T-cell (primary cell): ENCODE measurements around the gene ARHGAP22. TPM values are rescaled to one million over a fixed set of nuclear protein-coding genes. Genes with fewer than 3 reads are reported as not detected.

Experiments used
- ATAC-seq, 4 experiments: fragments of 200-7000 bp in 3 of 4; fragments of 150-1000 bp in 1 of 4; cut with Tn5 transposase; replicated peaks in 1 of 4; 1 replicate in 3 of 4; 2 replicates in 1 of 4; pipeline ENCODE4 v1.10.0; 2021; ENCODE audit warnings: moderate library complexity in 3 of 4, mild to moderate bottlenecking in 2 of 4, moderate number of reproducible peaks in 1 of 4
- CTCF ChIA-PET, 2 donors: fragments of 300-600 bp; sonication (Branson Sonifier 250); formaldehyde crosslinking; loops; one replicate each; lab custom pipeline; 2022; ENCODE audit warnings: antibody characterized with exemption in 2 of 2; lab: Charles Lee
- POLR2A ChIA-PET, 2 donors: fragments of 300-600 bp; sonication (Branson Sonifier 250); formaldehyde crosslinking; loops; one replicate each; lab custom pipeline; 2022; ENCODE audit warnings: antibody characterized with exemption in 2 of 2; lab: Charles Lee
- DNase-seq, 35 experiments: peaks; one replicate each; pipeline versions ENCODE4 v3.0.0 to v3.0.0-alpha.2; 2013 to 2023
- H3K27ac ChIP-seq: one replicate; pipeline ENCODE4 v1.5.1; 2013; ENCODE audit warnings: low read length
- H3K27me3 ChIP-seq, 2 experiments: replicated peaks in 1 of 2; 1 replicate in 1 of 2; 2 replicates in 1 of 2; pipeline versions ENCODE4 v1.6.1 to v1.7.0; 2013; ENCODE audit warnings: low read length in 1 of 2, mixed read lengths in 1 of 2; ENCODE audit not compliant: control insufficient read depth in 2 of 2, insufficient read depth in 2 of 2; ENCODE audit errors: extremely low read depth in 1 of 2
- H3K36me3 ChIP-seq, 2 donors: 1 replicate in 1 of 2; 2 replicates in 1 of 2; pipeline versions ENCODE4 v1.6.1 to v1.7.0; 2013; ENCODE audit warnings: low read length in 1 of 2; ENCODE audit not compliant: control insufficient read depth in 2 of 2, insufficient read depth in 1 of 2; ENCODE audit errors: extremely low read depth in 1 of 2
- H3K4me1 ChIP-seq, 2 experiments: 1 replicate in 1 of 2; 2 replicates in 1 of 2; pipeline versions ENCODE4 v1.6.1 to v1.7.0; 2013; ENCODE audit warnings: low read length in 2 of 2, mixed read lengths in 1 of 2; ENCODE audit not compliant: insufficient read depth in 2 of 2, control insufficient read depth in 1 of 2; ENCODE audit errors: extremely low read depth in 1 of 2
- H3K4me3 ChIP-seq, 2 donors: 1 replicate in 1 of 2; 2 replicates in 1 of 2; pipeline versions ENCODE4 v1.5.1 to v1.7.0; 2013; ENCODE audit warnings: mild to moderate bottlenecking in 2 of 2, low read length in 1 of 2, moderate library complexity in 1 of 2; ENCODE audit not compliant: control insufficient read depth in 1 of 2; ENCODE audit errors: extremely low read depth in 1 of 2
- H3K9me3 ChIP-seq: 2 replicates; pipeline ENCODE4 v1.7.0; 2013
- H3K27ac Mint-ChIP-seq, 2 donors: one replicate each; pipeline ENCODE4 v1.8.0; 2020 to 2021; ENCODE audit warnings: mild to moderate bottlenecking in 2 of 2, mixed read lengths in 2 of 2
- H3K27me3 Mint-ChIP-seq, 2 donors: one replicate each; pipeline ENCODE4 v1.8.0; 2021 to 2022; ENCODE audit warnings: mixed read lengths in 2 of 2
- H3K36me3 Mint-ChIP-seq: one replicate; pipeline ENCODE4 v1.8.0; 2021; ENCODE audit warnings: mixed read lengths
- H3K4me1 Mint-ChIP-seq, 3 donors: one replicate each; pipeline ENCODE4 v1.8.0; 2020 to 2022; ENCODE audit warnings: mixed read lengths in 3 of 3, mild to moderate bottlenecking in 1 of 3
- H3K4me3 Mint-ChIP-seq, 3 donors: one replicate each; pipeline ENCODE4 v1.8.0; 2020 to 2022; ENCODE audit warnings: mild to moderate bottlenecking in 3 of 3, mixed read lengths in 3 of 3, moderate library complexity in 3 of 3
- H3K9me3 Mint-ChIP-seq, 3 donors: one replicate each; pipeline ENCODE4 v1.8.0; 2020 to 2022; ENCODE audit warnings: mixed read lengths in 3 of 3
- WGBS: methylation state at CpG from one replicate; pipeline ENCODE4 v1.1.5; 2013; ENCODE audit warnings: missing lambda C conversion rate; ENCODE audit not compliant: insufficient coverage; 5-methylcytosine and 5-hydroxymethylcytosine counted together
- total RNA-seq, 35 experiments: library from RNA in 6 of 35; stranded (reverse) in 6 of 35; fragments of 120-200 nt in 1 of 35; gene quantifications; one replicate each; pipeline versions ENCODE4 v1.2.1 to v1.2.4 and lab custom pipeline; 2013 to 2026

ARHGAP22 gene
- total RNA-seq, 5 donors from 2014 or later (not counting 1 experiment from before 2014, with no cell fraction given): 0.33 to 2.2 (median 0.60) TPM

- Histone ChIP-seq H3K4me3 (no peak overlapping the region), H3K27me3 (peaks cover 3 to 35% of the 10 kb centered on the region in 2 experiments), H3K9me3 (no peaks in the 10 kb centered on the region), H3K27ac (no peak overlapping the region), H3K36me3 (no peaks in the 10 kb centered on the region), H3K4me1 (peaks cover 0 to 4% of the 10 kb centered on the region in 2 experiments)
- DNase-seq (no peak), ATAC-seq (no peak)
- 71% methylated on average over 4 of the region's 7 CpGs for WGBS
- Mint-ChIP-seq H3K36me3 (no peaks in the 10 kb centered on the region), H3K9me3 (peaks cover 0 to 4% (median 0%) of the 10 kb centered on the region in 3 donors), H3K27ac (no peak overlapping the region), H3K27me3 (peaks cover 44 to 69% of the 10 kb centered on the region in 2 donors), H3K4me3 (no peak overlapping the region), H3K4me1 (peaks cover 2 to 7% (median 6%) of the 10 kb centered on the region in 3 donors)
- POLR2A ChIA-PET: no interaction called here
- CTCF ChIA-PET: no interaction called here
Measured at GRCh38 chr10:48522011-48522765, 82.7 kb downstream of the ARHGAP22 start.

- Histone ChIP-seq H3K36me3 (no peaks in the 10 kb centered on the region), H3K27ac (no peak overlapping the region), H3K4me1 (peaks cover 0 to 4% of the 10 kb centered on the region in 2 experiments), H3K27me3 (peaks cover 3 to 32% of the 10 kb centered on the region in 2 experiments), H3K4me3 (no peak overlapping the region), H3K9me3 (no peaks in the 10 kb centered on the region)
- Mint-ChIP-seq H3K27me3 (peaks cover 37 to 62% of the 10 kb centered on the region in 2 donors), H3K4me3 (no peak overlapping the region), H3K9me3 (peaks cover 0 to 2% (median 0%) of the 10 kb centered on the region in 3 donors), H3K36me3 (no peaks in the 10 kb centered on the region), H3K27ac (no peak overlapping the region), H3K4me1 (peaks cover 2 to 7% (median 6%) of the 10 kb centered on the region in 3 donors)
- ChIA-PET CTCF (no interaction called here), POLR2A (no interaction called here)
- ATAC-seq (no peak), DNase-seq (no peak)
- 73% methylated on average over 7 of the region's 7 CpGs for WGBS
Measured at GRCh38 chr10:48520594-48520993, 84.3 kb downstream of the ARHGAP22 start.

- Mint-ChIP-seq H3K4me3 (no peak overlapping the region), H3K27me3 (peaks cover 32 to 60% of the 10 kb centered on the region in 2 donors), H3K36me3 (no peaks in the 10 kb centered on the region), H3K9me3 (peaks cover 2 to 6% (median 2%) of the 10 kb centered on the region in 3 donors), H3K27ac (no peak overlapping the region), H3K4me1 (peaks cover 2 to 7% (median 6%) of the 10 kb centered on the region in 3 donors)
- no peak for DNase-seq
- H3K9me3 ChIP-seq: no peaks in the 10 kb centered on the region
- no peak overlapping the region for H3K27ac ChIP-seq
- H3K27me3 ChIP-seq: peaks cover 3 to 32% of the 10 kb centered on the region in 2 experiments
- H3K4me1 ChIP-seq: peaks cover 0 to 4% of the 10 kb centered on the region in 2 experiments
- ChIA-PET POLR2A (no interaction called here), CTCF (no interaction called here)
- no peaks in the 10 kb centered on the region for H3K36me3 ChIP-seq
- WGBS: 65% methylated on average over 3 of the region's 3 CpGs
- H3K4me3 ChIP-seq: no peak overlapping the region
- no peak for ATAC-seq
Measured at GRCh38 chr10:48520184-48520506, 84.7 kb downstream of the ARHGAP22 start.

- ChIA-PET CTCF (no interaction called here), POLR2A (no interaction called here)
- no peak overlapping the region for H3K27ac Mint-ChIP-seq
- peaks cover 0 to 4% of the 10 kb centered on the region in 2 experiments for H3K4me1 ChIP-seq
- no peak overlapping the region for H3K27ac ChIP-seq
- no peak overlapping the region for H3K4me3 ChIP-seq
- H3K27me3 Mint-ChIP-seq: peaks cover 27 to 55% of the 10 kb centered on the region in 2 donors
- H3K4me3 Mint-ChIP-seq: no peak overlapping the region
- peaks cover 4 to 11% (median 5%) of the 10 kb centered on the region in 3 donors for H3K9me3 Mint-ChIP-seq
- H3K36me3 Mint-ChIP-seq: no peaks in the 10 kb centered on the region
- no peak for ATAC-seq
- H3K4me1 Mint-ChIP-seq: peaks cover 2 to 7% (median 5%) of the 10 kb centered on the region in 3 donors
- no peaks in the 10 kb centered on the region for H3K36me3 ChIP-seq
- DNase-seq: no peak
- WGBS: 33% methylated on average over 11 of the region's 12 CpGs
- peaks cover 1 to 32% of the 10 kb centered on the region in 2 experiments for H3K27me3 ChIP-seq
- no peaks in the 10 kb centered on the region for H3K9me3 ChIP-seq
Measured at GRCh38 chr10:48519481-48520183, 85.2 kb downstream of the ARHGAP22 start.

GRCh38 chr10:48518986-48519385 is 85.9 kb downstream of the ARHGAP22 start:
- ChIA-PET POLR2A (no interaction called here), CTCF (no interaction called here)
- H3K4me3 ChIP-seq: no peak overlapping the region
- H3K4me3 Mint-ChIP-seq: no peak overlapping the region
- ATAC-seq: peak in 2 of 4 experiments; percentile 11 to 13
- H3K4me1 Mint-ChIP-seq: peaks cover 2 to 7% (median 2%) of the 10 kb centered on the region in 3 donors
- no peak overlapping the region for H3K27ac ChIP-seq
- no peaks in the 10 kb centered on the region for H3K36me3 Mint-ChIP-seq
- no peak for DNase-seq
- H3K27ac Mint-ChIP-seq: no peak overlapping the region
- WGBS: 63% methylated on average over 4 of the region's 4 CpGs
- H3K27me3 Mint-ChIP-seq: peaks cover 27 to 52% of the 10 kb centered on the region in 2 donors
- H3K9me3 ChIP-seq: no peaks in the 10 kb centered on the region
- peaks cover 4 to 18% (median 8%) of the 10 kb centered on the region in 3 donors for H3K9me3 Mint-ChIP-seq
- peaks cover 0 to 28% of the 10 kb centered on the region in 2 experiments for H3K27me3 ChIP-seq
- peaks cover 0 to 4% of the 10 kb centered on the region in 2 experiments for H3K4me1 ChIP-seq
- H3K36me3 ChIP-seq: no peaks in the 10 kb centered on the region

GRCh38 chr10:48517911-48518811 is 86.7 kb downstream of the ARHGAP22 start:
- H3K9me3 ChIP-seq: no peaks in the 10 kb centered on the region
- peaks cover 0 to 26% of the 10 kb centered on the region in 2 experiments for H3K27me3 ChIP-seq
- H3K27ac Mint-ChIP-seq: no peak overlapping the region
- no peaks in the 10 kb centered on the region for H3K36me3 ChIP-seq
- CTCF ChIA-PET: no interaction called here
- H3K9me3 Mint-ChIP-seq: peaks cover 4 to 20% (median 11%) of the 10 kb centered on the region in 3 donors
- no peak overlapping the region for H3K4me3 Mint-ChIP-seq
- DNase-seq (no peak), ATAC-seq (no peak)
- H3K27me3 Mint-ChIP-seq: peaks cover 27 to 52% of the 10 kb centered on the region in 2 donors
- WGBS: 53% methylated on average over 12 of the region's 13 CpGs
- H3K27ac ChIP-seq: no peak overlapping the region
- H3K4me1 Mint-ChIP-seq: peaks cover 2 to 7% (median 2%) of the 10 kb centered on the region in 3 donors
- POLR2A ChIA-PET: no interaction called here
- H3K4me1 ChIP-seq: peaks cover 0 to 2% of the 10 kb centered on the region in 2 experiments
- no peak overlapping the region for H3K4me3 ChIP-seq
- H3K36me3 Mint-ChIP-seq: no peaks in the 10 kb centered on the region
